GM18858 (cell line): ENCODE results near the gene EFNB2.
A peak's percentile ranks its signal among the peaks of the same experiment; 100 is the strongest.

Experiments used
- ATAC-seq: cut with Tn5 transposase; IDR thresholded peaks from one replicate; pipeline ENCODE4 v1.9.1; 2021; ENCODE audit not compliant: unreplicated experiment

EFNB2 gene

GRCh38 chr13:106550570-106551135, 15.2 kb upstream of the EFNB2 start:
- ATAC-seq: no peak

- ATAC-seq: no peak
These were observed 12.7 kb upstream of the EFNB2 start for GRCh38 chr13:106548064-106548696.

- ATAC-seq: no peak
These were observed 6.4 kb upstream of the EFNB2 start for GRCh38 chr13:106541826-106542225.

- no peak for ATAC-seq
These were observed 5.2 kb upstream of the EFNB2 start for GRCh38 chr13:106540613-106541012.

GRCh38 chr13:106537521-106537920, 2.1 kb upstream of the EFNB2 start:
- ATAC-seq: no peak

- peak; percentile 23 for ATAC-seq
These were observed 977 bp upstream of the EFNB2 start for GRCh38 chr13:106536244-106537034.

GRCh38 chr13:106534639-106535551, 567 bp downstream of the EFNB2 start:
- peak; percentile 23 for ATAC-seq

- ATAC-seq: no peak
These were observed 1.4 kb downstream of the EFNB2 start for GRCh38 chr13:106533943-106534638.

- no peak for ATAC-seq
These were observed 2.1 kb downstream of the EFNB2 start for GRCh38 chr13:106533101-106533942.

GRCh38 chr13:106532111-106532929, 3.1 kb downstream of the EFNB2 start:
- ATAC-seq: no peak

GRCh38 chr13:106530980-106531481, 4.4 kb downstream of the EFNB2 start:
- no peak for ATAC-seq

- no peak for ATAC-seq
These were observed 5.2 kb downstream of the EFNB2 start for GRCh38 chr13:106530171-106530851.

- ATAC-seq: no peak
These were observed 5.9 kb downstream of the EFNB2 start for GRCh38 chr13:106529415-106530170.

GRCh38 chr13:106528718-106529414, 6.6 kb downstream of the EFNB2 start:
- ATAC-seq: no peak

GRCh38 chr13:106527826-106528225, 7.6 kb downstream of the EFNB2 start:
- ATAC-seq: no peak

- no peak for ATAC-seq
These were observed 8.0 kb downstream of the EFNB2 start for GRCh38 chr13:106527445-106527801.
